ENCODE results near the gene MYT1. TPM values are rescaled to one million over a fixed set of nuclear protein-coding genes. Genes with fewer than 3 reads are reported as not detected.

The MYT1 gene
- total RNA-seq = 0.09 and 0.33 TPM in 2 replicates

DNA sequence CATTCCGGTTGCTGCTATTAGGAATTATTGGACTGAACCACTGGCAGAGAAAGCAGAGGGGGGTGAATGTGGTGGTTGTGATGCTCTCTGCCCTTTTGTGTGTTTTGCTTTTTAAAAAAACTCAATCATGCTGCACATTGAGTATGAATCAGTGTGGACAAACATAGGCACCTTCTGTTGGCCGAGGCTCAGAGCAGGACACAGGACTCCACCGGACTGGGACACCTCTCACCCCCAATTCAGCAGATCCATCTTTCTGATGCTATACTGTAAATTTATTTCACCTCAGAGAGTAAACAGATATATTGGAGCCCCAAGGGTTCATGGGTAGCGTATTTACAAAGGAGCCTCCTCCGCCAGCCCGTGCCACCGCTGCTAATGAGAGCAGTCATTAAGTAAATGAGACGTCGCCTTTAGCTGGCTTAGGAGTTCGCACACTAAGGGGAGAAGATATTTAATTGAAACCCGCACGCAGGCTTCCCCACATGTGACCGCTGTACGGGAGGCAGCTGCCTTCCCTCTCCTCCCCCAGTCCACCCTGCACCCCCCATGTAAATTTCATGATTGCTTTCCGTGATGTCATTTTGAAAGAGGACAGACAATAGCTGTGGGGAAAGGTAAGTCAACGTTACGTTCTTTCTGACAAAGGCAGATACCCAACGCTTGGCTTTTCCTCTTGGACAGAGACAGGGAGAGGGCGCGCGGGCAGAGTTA is at the start of gene MYT1:
TSS of gene MYT1 (plus strand) at position 330 of the 714 bp plus-strand sequence. CDS start 34,410 bp downstream, outside the sequence.

DNA sequence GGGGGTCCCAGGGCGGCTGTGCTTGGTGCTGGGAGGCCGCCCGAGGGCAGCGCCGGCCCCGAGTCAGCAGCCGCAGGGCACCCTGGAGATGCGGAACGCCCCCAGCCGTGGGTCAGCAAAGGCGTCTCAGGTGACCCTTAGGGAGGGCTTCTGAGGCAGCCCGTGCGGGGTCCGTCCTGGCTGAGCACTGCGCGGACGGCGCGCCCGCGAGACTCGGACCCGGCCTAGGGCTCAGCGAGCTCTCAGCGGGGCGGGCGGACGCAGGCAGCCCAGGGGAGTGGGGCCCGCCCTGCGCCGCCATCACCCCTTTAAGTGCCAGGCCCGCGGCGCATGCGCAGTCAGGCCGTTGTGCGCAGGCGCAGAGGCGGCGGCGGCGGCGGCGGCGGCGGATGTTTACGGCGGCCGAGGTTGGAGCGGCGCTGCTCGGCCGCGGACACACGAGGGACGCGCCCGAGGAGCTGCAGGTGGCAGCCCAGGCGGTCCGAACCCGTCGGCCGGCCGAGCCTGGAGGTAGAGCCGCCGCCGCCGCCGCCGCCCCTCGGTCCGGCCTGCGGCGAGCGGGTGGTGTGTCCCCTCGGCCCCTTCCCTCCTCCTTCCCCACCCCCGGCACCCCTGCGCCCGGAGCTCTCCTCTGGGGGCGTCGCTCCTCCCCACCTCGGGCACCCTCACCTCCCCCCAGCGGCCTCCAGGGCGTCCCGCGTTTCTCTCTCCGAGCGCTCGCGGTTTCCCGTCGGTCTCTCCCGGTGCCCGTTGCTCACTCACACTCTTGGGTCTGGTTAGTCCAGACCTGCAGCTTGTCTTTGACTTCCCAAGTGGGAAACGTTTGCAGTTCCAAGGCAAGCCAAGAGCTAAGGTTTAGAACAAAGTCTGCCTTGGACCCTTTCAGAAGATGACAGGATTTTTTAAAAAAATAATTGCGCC is 91.4 kb downstream of the MYT1 start, which contains the start of gene PCMTD2:
TSS of gene PCMTD2 (plus strand) at position 388 of the 921 bp plus-strand sequence. CDS start 4,218 bp downstream, outside the sequence.

Other genes with a start within 250 kb of the MYT1 start
- 31.2 and 33.3 TPM in 2 replicates for gene UCKL1, start 208.0 kb upstream of the MYT1 start, total RNA-seq
- gene ZNF512B, start 194.5 kb upstream of the MYT1 start, total RNA-seq = 7.9 TPM in 2 replicates
- gene SAMD10, start 184.8 kb upstream of the MYT1 start, total RNA-seq = 3.3 TPM in 2 replicates
- 65.9 and 73.3 TPM in 2 replicates for gene PRPF6, start 183.3 kb upstream of the MYT1 start, total RNA-seq
- 3.3 and 5.8 TPM in 2 replicates for gene C20orf204, start 128.3 kb upstream of the MYT1 start, total RNA-seq
- gene SOX18, start 114.8 kb upstream of the MYT1 start, total RNA-seq = 17.7 and 30.9 TPM in 2 replicates
- 34.2 and 34.3 TPM in 2 replicates for gene TCEA2, start 101.3 kb upstream of the MYT1 start, total RNA-seq
- gene RGS19, start 84.9 kb upstream of the MYT1 start, total RNA-seq = 13.8 and 14.7 TPM in 2 replicates
- 1.6 and 2.2 TPM in 2 replicates for gene OPRL1, start 84.4 kb upstream of the MYT1 start, total RNA-seq
- gene LKAAEAR1, start 80.1 kb upstream of the MYT1 start, total RNA-seq = 0.17 TPM in 1 of 2 replicates, not detected in the other
- gene NPBWR2, start 56.9 kb upstream of the MYT1 start, total RNA-seq = not detected in 2 replicates
- gene PCMTD2, start 91.3 kb downstream of the MYT1 start, total RNA-seq = 66.9 and 126 TPM in 2 replicates

Measured in dermis lymphatic vessel endothelial cell (primary cell).